ENCODE data around the gene LSAMP. TPM values are rescaled to one million over a fixed set of nuclear protein-coding genes. Genes with fewer than 3 reads are reported as not detected.

LSAMP gene
- total and polyA plus RNA-seq, 2 of the 4 experiments (the other 2 are of a cell fraction), result 7.9 to 8.0 TPM

GRCh38 chr3:116340680-116341216 lies 104.5 kb downstream of the LSAMP start:
- no peak overlapping the region for H4K91ac ChIP-seq (ENCODE audit: insufficient read depth, low read depth, low read length)
- H2AFZ ChIP-seq (replicated peaks; ENCODE audit: low read length, poor library complexity), result no peak overlapping the region
- H3K9ac ChIP-seq (ENCODE audit: low read depth, low read length), result no peak overlapping the region
- H3K27ac ChIP-seq (ENCODE audit: insufficient read depth, low read length), result no peak overlapping the region
- no TSS peak for BruUV-seq (replicated peaks)
- no peak overlapping the region for H2BK5ac ChIP-seq (ENCODE audit: low read depth, low read length, poor library complexity, severe bottlenecking)
- dilution Hi-C loops (cut with HindIII; ENCODE audit: low sequenced_read_pairs, unreplicated experiment) (no loop called here), intact Hi-C loops (cut with micrococcal nuclease) (no loop called here), in situ Hi-C loops (cut with MboI; ENCODE audit: low sequenced_read_pairs) (no loop called here)
- H3K4me1 ChIP-seq (ENCODE audit: control insufficient read depth, insufficient read depth, low read length), result no peaks in the 10 kb centered on the region
- no peak overlapping the region for H4K8ac ChIP-seq (ENCODE audit: low read depth in 2 of 2, low read length in 2 of 2)
- H2AK9ac ChIP-seq (replicated peaks; ENCODE audit: low read depth, low read length, poor library complexity), result no peak overlapping the region
- H3K9me1 ChIP-seq (ENCODE audit: insufficient read depth, low read length), result no peaks in the 10 kb centered on the region
- no peak overlapping the region for H2BK20ac ChIP-seq (ENCODE audit: low read depth, low read length)
- peak; percentile 56 for DNase-seq
- ChIA-PET CTCF (no interaction called here), POLR2A (ENCODE audit: unreplicated experiment) (no interaction called here)
- no peak overlapping the region for H3K23ac ChIP-seq (ENCODE audit: low read depth, low read length)
- H3K14ac ChIP-seq (replicated peaks; ENCODE audit: low read depth, low read length), result no peak overlapping the region
- no peak overlapping the region for H3K18ac ChIP-seq (ENCODE audit: low read depth, low read length)
- no peak overlapping the region for H2BK15ac ChIP-seq (ENCODE audit: low read depth, low read length)
- H3K4me2 ChIP-seq (ENCODE audit: low read depth, low read length), result no peak overlapping the region
- no peak overlapping the region for H4K5ac ChIP-seq (ENCODE audit: low read depth, low read length)
- no peaks in the 10 kb centered on the region for H3K36me3 ChIP-seq (ENCODE audit: control insufficient read depth, insufficient read depth, low read length)
- no peaks in the 10 kb centered on the region for H3K27me3 ChIP-seq (ENCODE audit: control insufficient read depth, insufficient read depth, low read length)
- no peaks in the 10 kb centered on the region for H3K9me3 ChIP-seq (ENCODE audit: control insufficient read depth, insufficient read depth, low read length)
- no CpG with 5 or more reads among the region's 1 CpG for WGBS, 2 experiments (ENCODE audit: extremely low coverage in 2 of 2, insufficient read length in 1 of 2)
- ATAC-seq (ENCODE audit: low read depth), result peak; percentile 48
- H3K56ac ChIP-seq (ENCODE audit: extremely low read depth, insufficient read depth, low read length), result no peak overlapping the region
- no peak overlapping the region for H3K4me3 ChIP-seq (ENCODE audit: insufficient read depth, low read depth, low read length)
- H2BK120ac ChIP-seq (ENCODE audit: low read depth, low read length), result no peak overlapping the region
- no peaks in the 10 kb centered on the region for H4K20me1 ChIP-seq (ENCODE audit: insufficient read depth, low read length)
- TF ChIP-seq FOS (IDR thresholded peaks at IDR 0.05; ENCODE audit: low read depth, low read length) (no peak), MAFK (IDR thresholded peaks at IDR 0.05; ENCODE audit: low read depth, low read length) (no peak), POLR2A (IDR thresholded peaks at IDR 0.05; ENCODE audit: low read depth, low read length) (no peak), CHD1 (IDR thresholded peaks at IDR 0.05; ENCODE audit: low read depth, low read length) (no peak), NFE2L2 (IDR thresholded peaks at IDR 0.05; ENCODE audit: low read depth, low read length) (no peak), RAD21 (IDR thresholded peaks at IDR 0.05; ENCODE audit: low read length) (no peak), CTCF (conservative IDR thresholded peaks at IDR 0.05; ENCODE audit: low read depth, low read length) (no peak), CEBPB (IDR thresholded peaks at IDR 0.05; ENCODE audit: low read depth, low read length) (peak; percentile 72)
- no peaks in the 10 kb centered on the region for H3K79me1 ChIP-seq (ENCODE audit: low read depth in 1 of 2, low read length in 2 of 2)
- H2AK5ac ChIP-seq (ENCODE audit: low read depth, low read length), result no peak overlapping the region
- H3K4ac ChIP-seq (ENCODE audit: low read depth, low read length), result no peak overlapping the region
